Measurements from ENCODE around the gene CDK14.
"Not testable (repeated sequence)": the region's sequence is repeated elsewhere in the genome, so short reads cannot be mapped to it uniquely, and the experiment has no call there.

Gene CDK14

GRCh38 chr7:90622670-90623069 is 26.5 kb downstream of the CDK14 start:
- H3K27me3 ChIP-seq (ENCODE audit: control insufficient read depth, insufficient read depth, low read length): no peaks in the 10 kb centered on the region
- no peak overlapping the region for H3K27ac ChIP-seq (ENCODE audit: low read depth, low read length)
- no peak overlapping the region for H3K9ac ChIP-seq (ENCODE audit: low read length)
- no peak overlapping the region for H3K4me3 ChIP-seq (ENCODE audit: low read length)
- H3K4me1 ChIP-seq (ENCODE audit: control insufficient read depth, insufficient read depth, low read length): peaks cover 22% of the 10 kb centered on the region
- H3K36me3 ChIP-seq (ENCODE audit: control insufficient read depth, insufficient read depth, low read length): no peaks in the 10 kb centered on the region

DNA sequence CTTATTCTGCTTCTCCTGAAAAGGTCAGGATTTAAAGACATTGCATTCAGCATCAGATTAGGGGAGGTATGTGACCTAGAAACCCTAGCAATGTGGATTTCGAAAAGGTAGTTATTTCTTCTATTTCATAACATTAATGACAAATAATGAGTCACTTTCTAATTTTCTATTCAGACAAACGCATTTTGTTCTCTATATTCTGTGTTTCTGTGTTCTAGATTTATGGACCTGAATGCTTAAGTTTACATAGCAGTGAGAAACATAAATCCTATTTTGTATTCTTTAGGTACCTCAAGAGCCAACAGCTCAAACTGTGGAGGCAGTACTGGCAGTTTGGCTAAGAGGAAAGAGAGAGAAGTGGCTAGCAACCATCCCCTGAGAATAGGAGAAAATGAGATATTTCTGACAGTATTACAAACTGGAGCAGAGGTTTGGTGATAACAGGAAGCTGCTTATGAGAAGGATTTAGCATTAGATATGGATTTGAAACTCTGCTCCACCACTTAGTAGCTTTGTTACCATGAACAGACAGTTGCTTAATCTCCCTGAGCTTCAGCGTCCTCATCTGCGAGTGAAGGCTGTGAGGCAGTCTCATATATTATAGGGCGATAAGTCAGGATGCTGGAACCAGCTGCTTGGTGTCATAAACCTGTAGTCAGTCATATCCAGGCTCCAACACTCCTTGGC is 28.2 kb downstream of the CDK14 start:
- Histone ChIP-seq H3K27me3 (ENCODE audit: control insufficient read depth, insufficient read depth, low read length) (no peaks in the 10 kb centered on the region), H3K4me1 (ENCODE audit: control insufficient read depth, insufficient read depth, low read length) (peaks cover 22% of the 10 kb centered on the region), H3K36me3 (ENCODE audit: control insufficient read depth, insufficient read depth, low read length) (no peaks in the 10 kb centered on the region), H3K4me3 (ENCODE audit: low read length) (no peak overlapping the region), H3K27ac (ENCODE audit: low read depth, low read length) (peak overlapping the region; percentile 36), H3K9ac (ENCODE audit: low read length) (no peak overlapping the region)

- Histone ChIP-seq H3K4me1 (ENCODE audit: control insufficient read depth, insufficient read depth, low read length) (peaks cover 22% of the 10 kb centered on the region), H3K9ac (ENCODE audit: low read length) (no peak overlapping the region), H3K4me3 (ENCODE audit: low read length) (no peak overlapping the region), H3K27me3 (ENCODE audit: control insufficient read depth, insufficient read depth, low read length) (no peaks in the 10 kb centered on the region), H3K27ac (ENCODE audit: low read depth, low read length) (no peak overlapping the region), H3K36me3 (ENCODE audit: control insufficient read depth, insufficient read depth, low read length) (no peaks in the 10 kb centered on the region)
Observed at GRCh38 chr7:90625051-90625450, 28.9 kb downstream of the CDK14 start.

DNA sequence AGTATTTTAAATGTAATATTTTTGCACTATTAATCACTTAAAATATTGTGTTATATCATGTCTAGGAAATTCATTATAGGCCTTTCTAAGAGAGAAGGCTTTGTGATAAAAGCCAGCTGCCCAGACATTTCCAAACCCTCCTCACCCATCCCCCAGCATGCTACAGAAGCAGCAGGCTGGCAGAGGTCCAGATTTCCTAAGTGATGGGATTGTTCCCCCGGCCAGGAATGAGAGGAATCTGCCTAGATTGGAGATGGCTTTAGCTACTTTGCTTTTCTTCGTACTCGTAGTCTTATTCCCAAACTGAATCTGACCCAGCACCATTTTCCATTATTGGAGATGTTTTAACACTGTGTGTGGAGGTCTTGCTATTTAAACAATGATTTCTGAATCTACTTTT is 29.4 kb downstream of the CDK14 start:
- H3K36me3 ChIP-seq (ENCODE audit: control insufficient read depth, insufficient read depth, low read length): no peaks in the 10 kb centered on the region
- H3K9ac ChIP-seq (ENCODE audit: low read length): no peak overlapping the region
- no peak overlapping the region for H3K4me3 ChIP-seq (ENCODE audit: low read length)
- H3K27me3 ChIP-seq (ENCODE audit: control insufficient read depth, insufficient read depth, low read length): no peaks in the 10 kb centered on the region
- no peak overlapping the region for H3K27ac ChIP-seq (ENCODE audit: low read depth, low read length)
- H3K4me1 ChIP-seq (ENCODE audit: control insufficient read depth, insufficient read depth, low read length): peaks cover 22% of the 10 kb centered on the region

DNA sequence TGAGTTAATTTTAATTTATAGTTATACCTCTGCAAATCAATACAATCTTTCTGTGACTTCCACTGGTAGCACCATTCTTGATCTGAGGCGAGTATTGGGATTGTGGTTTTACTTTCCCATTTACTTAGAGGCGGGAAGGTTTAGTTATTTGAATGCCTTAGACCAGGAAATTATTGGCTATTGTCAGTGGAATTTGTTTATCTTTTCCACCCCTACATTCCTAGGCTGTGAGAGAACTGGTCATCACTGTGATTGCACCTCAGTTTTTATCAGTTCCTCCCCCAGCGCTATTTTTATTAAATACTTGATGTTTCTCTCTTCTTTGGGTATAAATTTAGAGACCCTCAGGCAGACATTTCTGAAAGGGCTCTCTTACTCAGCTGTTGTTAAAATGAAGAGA is 29.9 kb downstream of the CDK14 start:
- Histone ChIP-seq H3K9ac (ENCODE audit: low read length) (no peak overlapping the region), H3K4me1 (ENCODE audit: control insufficient read depth, insufficient read depth, low read length) (peaks cover 22% of the 10 kb centered on the region), H3K4me3 (ENCODE audit: low read length) (no peak overlapping the region), H3K27ac (ENCODE audit: low read depth, low read length) (no peak overlapping the region), H3K36me3 (ENCODE audit: control insufficient read depth, insufficient read depth, low read length) (no peaks in the 10 kb centered on the region), H3K27me3 (ENCODE audit: control insufficient read depth, insufficient read depth, low read length) (no peaks in the 10 kb centered on the region)

DNA sequence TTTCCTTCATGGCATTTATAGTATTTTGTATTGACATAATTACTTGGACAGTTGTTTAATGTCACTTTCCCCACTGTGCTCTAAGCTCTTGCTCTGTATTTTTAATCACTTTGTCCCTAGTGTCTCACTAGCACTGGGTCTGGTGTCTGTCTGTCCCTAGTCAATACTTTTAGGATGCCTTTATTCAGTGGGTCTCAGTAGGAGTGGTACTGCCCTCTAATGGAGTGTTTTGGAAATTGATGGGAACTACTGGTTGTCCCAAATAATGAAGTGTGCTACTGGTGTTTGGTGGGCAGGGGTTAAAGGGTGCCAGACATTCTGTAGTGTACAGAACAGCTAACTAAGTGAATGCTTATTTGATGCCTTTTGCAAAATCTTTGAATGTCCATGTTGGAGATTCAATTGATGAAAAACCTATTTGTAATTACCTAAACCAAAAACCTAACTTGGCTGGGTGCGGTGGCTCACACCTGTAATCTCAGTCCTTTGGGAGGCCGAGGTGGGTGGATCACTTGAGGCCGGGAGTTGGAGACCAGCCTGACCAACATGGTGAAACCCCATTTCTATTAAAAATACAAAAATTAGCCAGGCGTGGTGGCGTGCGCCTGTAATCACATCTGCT is 33.3 kb downstream of the CDK14 start:
- H3K4me1 ChIP-seq (ENCODE audit: control insufficient read depth, insufficient read depth, low read length): peaks cover 14% of the 10 kb centered on the region
- no peak overlapping the region for H3K9ac ChIP-seq (ENCODE audit: low read length)
- no peak overlapping the region for H3K4me3 ChIP-seq (ENCODE audit: low read length)
- no peak overlapping the region for H3K27ac ChIP-seq (ENCODE audit: low read depth, low read length)
- H3K27me3 ChIP-seq (ENCODE audit: control insufficient read depth, insufficient read depth, low read length): no peaks in the 10 kb centered on the region
- no peaks in the 10 kb centered on the region for H3K36me3 ChIP-seq (ENCODE audit: control insufficient read depth, insufficient read depth, low read length)

DNA sequence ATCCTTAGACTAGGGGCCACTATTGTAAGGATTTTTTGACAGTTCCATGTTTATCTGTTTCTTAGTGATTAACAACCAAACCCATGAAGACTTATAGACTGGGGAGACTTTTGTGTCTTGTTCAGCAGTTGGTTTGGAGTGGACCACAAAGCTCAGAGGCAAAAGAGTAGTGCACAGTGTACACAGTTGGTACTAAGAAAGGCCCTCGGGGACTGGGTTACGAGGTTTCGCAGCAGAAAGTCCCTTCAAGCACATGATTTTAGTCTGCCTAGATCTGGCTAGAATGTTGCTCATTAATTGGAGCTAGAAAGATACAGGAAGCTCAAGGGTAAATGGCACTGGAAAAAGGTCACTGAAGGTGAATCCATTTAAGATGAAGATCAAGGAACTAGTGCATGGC is 35.4 kb downstream of the CDK14 start:
- H3K27me3 ChIP-seq (ENCODE audit: control insufficient read depth, insufficient read depth, low read length): no peaks in the 10 kb centered on the region
- no peak overlapping the region for H3K4me3 ChIP-seq (ENCODE audit: low read length)
- no peaks in the 10 kb centered on the region for H3K4me1 ChIP-seq (ENCODE audit: control insufficient read depth, insufficient read depth, low read length)
- no peaks in the 10 kb centered on the region for H3K36me3 ChIP-seq (ENCODE audit: control insufficient read depth, insufficient read depth, low read length)
- H3K9ac ChIP-seq (ENCODE audit: low read length): no peak overlapping the region
- no peak overlapping the region for H3K27ac ChIP-seq (ENCODE audit: low read depth, low read length)

DNA sequence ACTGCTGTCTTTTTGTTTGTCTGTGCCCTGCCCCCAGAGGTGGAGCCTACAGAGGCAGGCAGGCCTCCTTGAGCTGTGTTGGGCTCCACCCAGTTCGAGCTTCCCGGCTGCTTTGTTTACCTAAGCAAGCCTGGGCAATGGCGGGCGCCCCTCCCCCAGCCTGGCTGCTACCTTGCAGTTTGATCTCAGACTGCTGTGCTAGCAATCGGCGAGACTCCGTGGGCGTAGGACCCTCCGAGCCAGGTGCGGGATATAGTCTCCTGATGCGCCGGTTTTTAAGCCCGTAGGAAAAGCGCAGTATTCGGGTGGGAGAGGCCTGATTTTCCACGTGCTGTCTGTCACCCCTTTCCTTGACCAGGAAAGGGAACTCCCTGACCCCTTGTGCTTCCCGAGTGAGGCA is 43.6 kb downstream of the CDK14 start:
- H3K36me3 ChIP-seq (ENCODE audit: control insufficient read depth, insufficient read depth, low read length); H3K9ac ChIP-seq (ENCODE audit: low read length); H3K4me3 ChIP-seq (ENCODE audit: low read length); H3K27ac ChIP-seq (ENCODE audit: low read depth, low read length); H3K27me3 ChIP-seq (ENCODE audit: control insufficient read depth, insufficient read depth, low read length); H3K4me1 ChIP-seq (ENCODE audit: control insufficient read depth, insufficient read depth, low read length): not testable (repeated sequence)

DNA sequence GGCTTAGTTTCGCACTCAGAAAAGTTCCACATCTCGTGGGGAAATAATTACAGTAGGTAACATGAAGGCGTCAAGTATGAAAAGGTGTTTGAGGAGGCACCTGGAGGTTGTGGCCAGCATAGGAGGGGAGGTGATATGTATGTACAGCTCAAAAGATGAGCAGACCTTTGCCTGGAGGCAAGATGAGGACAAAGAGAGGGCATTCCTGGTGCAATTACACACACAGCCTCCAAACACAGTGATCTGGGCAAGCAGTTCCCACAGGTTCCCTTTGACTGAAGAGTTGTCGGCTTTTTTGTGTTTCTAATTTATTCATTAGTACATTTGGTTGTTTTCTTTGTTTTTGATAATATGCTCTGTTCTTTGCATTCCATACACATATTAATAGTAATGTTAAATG is 46.9 kb downstream of the CDK14 start:
- no peak overlapping the region for H3K4me3 ChIP-seq (ENCODE audit: low read length)
- H3K36me3 ChIP-seq (ENCODE audit: control insufficient read depth, insufficient read depth, low read length): no peaks in the 10 kb centered on the region
- H3K9ac ChIP-seq (ENCODE audit: low read length): no peak overlapping the region
- no peak overlapping the region for H3K27ac ChIP-seq (ENCODE audit: low read depth, low read length)
- H3K27me3 ChIP-seq (ENCODE audit: control insufficient read depth, insufficient read depth, low read length): no peaks in the 10 kb centered on the region
- no peaks in the 10 kb centered on the region for H3K4me1 ChIP-seq (ENCODE audit: control insufficient read depth, insufficient read depth, low read length)

GRCh38 chr7:90645784-90646183 is 49.7 kb downstream of the CDK14 start:
- no peaks in the 10 kb centered on the region for H3K4me1 ChIP-seq (ENCODE audit: control insufficient read depth, insufficient read depth, low read length)
- H3K4me3 ChIP-seq (ENCODE audit: low read length): no peak overlapping the region
- no peaks in the 10 kb centered on the region for H3K27me3 ChIP-seq (ENCODE audit: control insufficient read depth, insufficient read depth, low read length)
- H3K9ac ChIP-seq (ENCODE audit: low read length): no peak overlapping the region
- no peak overlapping the region for H3K27ac ChIP-seq (ENCODE audit: low read depth, low read length)
- H3K36me3 ChIP-seq (ENCODE audit: control insufficient read depth, insufficient read depth, low read length): no peaks in the 10 kb centered on the region

- Histone ChIP-seq H3K4me1 (ENCODE audit: control insufficient read depth, insufficient read depth, low read length) (no peaks in the 10 kb centered on the region), H3K4me3 (ENCODE audit: low read length) (no peak overlapping the region), H3K9ac (ENCODE audit: low read length) (no peak overlapping the region), H3K27me3 (ENCODE audit: control insufficient read depth, insufficient read depth, low read length) (no peaks in the 10 kb centered on the region), H3K36me3 (ENCODE audit: control insufficient read depth, insufficient read depth, low read length) (no peaks in the 10 kb centered on the region), H3K27ac (ENCODE audit: low read depth, low read length) (no peak overlapping the region)
Observed at GRCh38 chr7:90648107-90648506, 52.0 kb downstream of the CDK14 start.

GRCh38 chr7:90648834-90649233 is 52.7 kb downstream of the CDK14 start:
- no peak overlapping the region for H3K27ac ChIP-seq (ENCODE audit: low read depth, low read length)
- no peak overlapping the region for H3K9ac ChIP-seq (ENCODE audit: low read length)
- no peaks in the 10 kb centered on the region for H3K4me1 ChIP-seq (ENCODE audit: control insufficient read depth, insufficient read depth, low read length)
- no peak overlapping the region for H3K4me3 ChIP-seq (ENCODE audit: low read length)
- H3K36me3 ChIP-seq (ENCODE audit: control insufficient read depth, insufficient read depth, low read length): no peaks in the 10 kb centered on the region
- H3K27me3 ChIP-seq (ENCODE audit: control insufficient read depth, insufficient read depth, low read length): no peaks in the 10 kb centered on the region

DNA sequence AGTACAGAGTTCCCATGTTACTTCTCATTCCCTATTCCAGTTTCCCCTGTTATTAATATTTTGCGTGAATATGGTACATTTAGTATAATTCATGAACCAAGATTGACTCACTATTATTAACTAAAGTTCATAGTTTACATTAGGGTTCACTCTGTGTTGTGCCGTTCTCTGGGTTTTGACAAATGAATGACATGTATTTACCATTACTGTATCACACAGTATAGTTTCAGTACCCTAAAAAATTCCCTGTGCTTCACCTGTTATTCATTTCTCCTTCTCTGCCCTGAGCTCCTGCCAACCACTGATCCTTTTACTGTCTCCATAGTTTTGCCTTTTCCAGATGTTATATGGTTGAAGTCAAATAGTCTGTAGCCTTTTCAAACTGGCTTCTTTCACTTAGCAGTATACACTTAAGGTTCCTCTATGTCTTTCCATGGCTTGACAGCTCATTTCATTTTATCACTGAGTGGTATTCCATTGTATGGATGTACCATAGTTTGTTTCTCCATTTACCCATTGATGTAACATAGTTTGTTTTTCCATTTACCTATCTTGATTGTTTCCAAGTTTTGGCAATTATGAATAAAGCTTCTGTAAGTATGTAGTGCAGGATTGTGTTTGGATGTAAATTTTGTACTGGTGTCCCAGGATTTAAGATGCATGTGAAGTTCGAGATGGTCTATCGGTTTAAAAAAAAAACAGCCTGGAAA is 58.8 kb downstream of the CDK14 start:
- H3K36me3 ChIP-seq (ENCODE audit: control insufficient read depth, insufficient read depth, low read length): no peaks in the 10 kb centered on the region
- no peaks in the 10 kb centered on the region for H3K4me1 ChIP-seq (ENCODE audit: control insufficient read depth, insufficient read depth, low read length)
- no peaks in the 10 kb centered on the region for H3K27me3 ChIP-seq (ENCODE audit: control insufficient read depth, insufficient read depth, low read length)
- no peak overlapping the region for H3K4me3 ChIP-seq (ENCODE audit: low read length)
- no peak overlapping the region for H3K27ac ChIP-seq (ENCODE audit: low read depth, low read length)
- no peak overlapping the region for H3K9ac ChIP-seq (ENCODE audit: low read length)
